K562 (cell line): Measurements from ENCODE around the gene ATXN7L2. TPM values are rescaled to one million over a fixed set of nuclear protein-coding genes. Genes with fewer than 3 reads are reported as not detected.

Experiments
- FOXA3 ChIP-seq, 2 experiments: fragments of 450-650 bp in 1 of 2; sonication (generic) in 1 of 2; formaldehyde crosslinking; IDR thresholded peaks in 1 of 2; conservative IDR thresholded peaks in 1 of 2; 2 replicates each; pipeline versions ENCODE4 v1.4.0 to v1.8.0; 2020 to 2022; ENCODE audit warnings: mild to moderate bottlenecking in 2 of 2, missing genetic modification reagents in 1 of 2
- GATAD2B ChIP-seq: fragments of 450-650 bp; IDR thresholded peaks from 2 replicates; pipeline ENCODE4 v1.6.1; 2017; ENCODE audit warnings: mild to moderate bottlenecking, borderline replicate concordance
- HMGN3 ChIP-seq: IDR thresholded peaks from 2 replicates; pipeline ENCODE4 v1.6.1; 2011; ENCODE audit warnings: borderline replicate concordance, low read depth, mild to moderate bottlenecking, mixed read lengths, low read length; ENCODE audit not compliant: insufficient read length; ENCODE audit errors: extremely low read depth
- HSF4 ChIP-seq: fragments of 250-450 bp; sonication (Bioruptor Pico); IDR thresholded peaks from 2 replicates; pipeline ENCODE4 v2.1.2; 2022; ENCODE audit warnings: mild to moderate bottlenecking, moderate library complexity, borderline replicate concordance
- KDM4B ChIP-seq, 2 experiments: fragments of 450-650 bp in 1 of 2; sonication (generic) in 1 of 2; IDR thresholded peaks; 2 replicates each; pipeline ENCODE4 v1.6.1; 2016 to 2017; ENCODE audit warnings: borderline replicate concordance in 2 of 2, antibody characterized with exemption in 1 of 2, low read depth in 1 of 2, mild to moderate bottlenecking in 1 of 2
- KHSRP ChIP-seq: fragments of 450-650 bp; IDR thresholded peaks from 2 replicates; pipeline ENCODE4 v1.6.1; 2017
- MED1 ChIP-seq: sonication (generic); formaldehyde crosslinking; IDR thresholded peaks from 2 replicates; pipeline ENCODE4 v1.8.1; 2023; ENCODE audit warnings: missing genetic modification reagents, borderline replicate concordance
- NFXL1 ChIP-seq: fragments of 450-650 bp; formaldehyde crosslinking; IDR thresholded peaks from 2 replicates; pipeline ENCODE4 v1.4.0; 2021; ENCODE audit warnings: mild to moderate bottlenecking
- SMARCC2 ChIP-seq: fragments of 450-650 bp; IDR thresholded peaks from 2 replicates; pipeline ENCODE4 v1.6.1; 2017; ENCODE audit warnings: antibody characterized with exemption, moderate library complexity, mild to moderate bottlenecking, low read depth
- SPI1 ChIP-seq: IDR thresholded peaks from 2 replicates; pipeline ENCODE4 v1.6.1; 2011; ENCODE audit warnings: low read depth, low read length, control low read depth, borderline replicate concordance
- TRIM24 ChIP-seq, 2 experiments: fragments of 450-650 bp; IDR thresholded peaks; 2 replicates each; pipeline ENCODE4 v1.6.1; 2016
- ZNF146 ChIP-seq: IDR thresholded peaks from one replicate; pipeline ENCODE4 v1.6.1; 2018; ENCODE audit warnings: missing compliant biosample characterization; ENCODE audit not compliant: unreplicated experiment
- ZNF232 ChIP-seq: sonication (generic); formaldehyde crosslinking; IDR thresholded peaks from 2 replicates; pipeline ENCODE4 v1.8.0; 2022; ENCODE audit warnings: mild to moderate bottlenecking, missing genetic modification reagents
- ZNF239 ChIP-seq: fragments of 250-450 bp; sonication (Bioruptor Pico); IDR thresholded peaks from 2 replicates; pipeline ENCODE4 v1.4.0; 2020; ENCODE audit warnings: mild to moderate bottlenecking
- ZNF274 ChIP-seq: IDR thresholded peaks from 2 replicates; pipeline ENCODE4 v1.6.1; 2011; ENCODE audit warnings: low read depth, mild to moderate bottlenecking, low read length, moderate library complexity, borderline replicate concordance
- ZNF324 ChIP-seq: fragments of 250-450 bp; sonication (Bioruptor Pico); IDR thresholded peaks from 2 replicates; pipeline ENCODE4 v1.4.0; 2020; ENCODE audit warnings: mild to moderate bottlenecking
- polyA plus RNA-seq, 8 experiments: library from polyadenylated mRNA; depleted of rRNA in 4 of 8; stranded (reverse) in 5 of 8; unstranded in 3 of 8; fragments of >200 nt; fragmentation: Nextera tagmentation in 2 of 8; fragmentation: Illumina TruSeq in 1 of 8; extraction: Ambion mirVana in 2 of 8; extraction: Trizol in 1 of 8; gene quantifications; 2 replicates each; pipeline versions ENCODE4 v1.2.1 to v1.2.3, GENCODE V29; 2011 to 2014; ENCODE audit warnings: inconsistent platforms in 1 of 8, missing spikeins in 1 of 8
- total RNA-seq, 7 experiments: library from RNA; depleted of rRNA in 6 of 7; stranded (reverse); fragments of >200 nt in 6 of 7; fragmentation: Illumina TruSeq in 2 of 7; extraction: Trizol in 2 of 7; gene quantifications; 2 replicates each; pipeline versions ENCODE4 v1.2.1 to v1.2.3, GENCODE V29; 2011 to 2021; ENCODE audit warnings: low replicate concordance in 1 of 7
- TF ChIP-seq, protein P1 (sequence below): fragments of 200-800 bp; sonication (Bioruptor generic); IDR thresholded peaks from 2 replicates; pipeline ENCODE4 v1.6.1; 2017; ENCODE audit warnings: missing genetic modification characterization, missing compliant biosample characterization
- TF ChIP-seq, protein P2 (sequence below): IDR thresholded peaks from 2 replicates; pipeline ENCODE4 v1.6.1; 2011; ENCODE audit warnings: borderline replicate concordance, low read depth, mild to moderate bottlenecking, moderate library complexity, low read length; ENCODE audit not compliant: insufficient read depth, poor library complexity, severe bottlenecking
- TF ChIP-seq, protein P3 (sequence below): fragments of 450-650 bp; formaldehyde crosslinking; IDR thresholded peaks from 2 replicates; pipeline ENCODE4 v1.4.0; 2020; ENCODE audit warnings: mild to moderate bottlenecking, mixed read lengths

The ATXN7L2 gene
- total and polyA plus RNA-seq, 9 of the 15 experiments (the other 6 are each of a cell fraction or from before 2014, with no cell fraction given), result 0.21 to 10.4 (median 5.8) TPM

DNA sequence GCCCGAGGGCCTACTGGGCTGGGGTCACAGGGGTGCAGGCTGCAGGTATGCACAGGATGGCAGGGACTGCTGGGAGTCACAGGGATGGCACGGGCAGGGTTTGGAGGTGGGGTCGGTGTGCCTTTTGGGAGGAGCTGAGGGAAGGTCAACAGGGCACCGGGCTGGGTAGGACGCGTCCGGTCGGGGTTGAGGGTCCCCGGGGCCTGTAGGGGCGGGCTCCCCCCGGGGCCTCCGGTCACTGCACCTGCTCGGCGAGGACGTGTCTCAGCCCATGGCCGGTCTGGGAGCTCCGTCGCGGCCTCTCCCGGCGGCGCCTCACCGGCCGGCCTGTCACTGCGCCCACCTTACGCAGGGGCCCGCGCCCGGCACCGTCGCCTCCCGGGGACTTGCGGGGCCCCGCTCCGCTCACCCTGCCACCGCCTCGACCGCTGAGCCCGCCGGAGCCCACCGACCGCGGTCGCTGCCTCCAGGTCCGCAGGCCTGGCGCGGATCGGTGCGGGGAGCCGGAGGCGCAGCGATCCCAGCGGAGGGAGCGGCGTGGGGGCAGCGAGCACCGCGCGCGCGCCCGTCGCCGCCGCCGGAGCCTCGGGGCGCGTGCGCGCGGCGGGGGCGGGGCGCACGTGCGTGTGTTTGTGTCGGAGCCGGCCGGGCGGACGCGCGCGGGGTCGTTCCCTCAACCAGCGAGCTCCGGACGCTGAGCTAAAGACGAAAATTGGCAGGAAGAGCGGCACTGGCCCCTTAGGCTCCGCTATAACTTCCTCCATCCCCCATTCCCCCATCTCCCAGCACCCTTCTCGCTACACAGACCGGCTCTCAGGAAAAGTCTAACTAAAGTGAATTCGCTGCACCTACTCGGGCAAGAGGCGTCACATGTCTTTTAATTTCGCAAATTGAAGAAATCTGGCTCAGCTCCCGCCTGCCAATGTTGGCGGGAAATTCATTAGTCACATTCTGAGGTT, 25.8 kb downstream of the ATXN7L2 start, which contains the start of gene AMIGO1 (continued):
- TF ChIP-seq, protein P1, sequence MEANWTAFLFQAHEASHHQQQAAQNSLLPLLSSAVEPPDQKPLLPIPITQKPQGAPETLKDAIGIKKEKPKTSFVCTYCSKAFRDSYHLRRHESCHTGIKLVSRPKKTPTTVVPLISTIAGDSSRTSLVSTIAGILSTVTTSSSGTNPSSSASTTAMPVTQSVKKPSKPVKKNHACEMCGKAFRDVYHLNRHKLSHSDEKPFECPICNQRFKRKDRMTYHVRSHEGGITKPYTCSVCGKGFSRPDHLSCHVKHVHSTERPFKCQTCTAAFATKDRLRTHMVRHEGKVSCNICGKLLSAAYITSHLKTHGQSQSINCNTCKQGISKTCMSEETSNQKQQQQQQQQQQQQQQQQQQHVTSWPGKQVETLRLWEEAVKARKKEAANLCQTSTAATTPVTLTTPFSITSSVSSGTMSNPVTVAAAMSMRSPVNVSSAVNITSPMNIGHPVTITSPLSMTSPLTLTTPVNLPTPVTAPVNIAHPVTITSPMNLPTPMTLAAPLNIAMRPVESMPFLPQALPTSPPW (CRISPR knock-in tag), result peak; percentile 72
- no peak for TF ChIP-seq SPI1
- no peak for TF ChIP-seq GATAD2B
- no peak for TF ChIP-seq TRIM24 (IDR thresholded peaks at IDR 0.05)
- no peak for TF ChIP-seq ZNF239 (CRISPR knock-in tag)
- no peak for TF ChIP-seq FOXA3 (CRISPR knock-in tag; conservative IDR thresholded peaks at IDR 0.05 in 1 of 2, IDR thresholded peaks at IDR 0.05 in 1 of 2)
- no peak for TF ChIP-seq KHSRP
- TF ChIP-seq KDM4B (IDR thresholded peaks at IDR 0.05; ENCODE audit: borderline replicate concordance in 2 of 2, low read depth in 1 of 2), result no peak
- TF ChIP-seq MED1 (CRISPR knock-in tag), result no peak
- TF ChIP-seq ZNF146 (CRISPR knock-in tag), result no peak
- no peak for TF ChIP-seq HSF4 (CRISPR knock-in tag)
- TF ChIP-seq HMGN3, result peak; percentile 36
- TF ChIP-seq ZNF324, result no peak
- TF ChIP-seq, protein P2, sequence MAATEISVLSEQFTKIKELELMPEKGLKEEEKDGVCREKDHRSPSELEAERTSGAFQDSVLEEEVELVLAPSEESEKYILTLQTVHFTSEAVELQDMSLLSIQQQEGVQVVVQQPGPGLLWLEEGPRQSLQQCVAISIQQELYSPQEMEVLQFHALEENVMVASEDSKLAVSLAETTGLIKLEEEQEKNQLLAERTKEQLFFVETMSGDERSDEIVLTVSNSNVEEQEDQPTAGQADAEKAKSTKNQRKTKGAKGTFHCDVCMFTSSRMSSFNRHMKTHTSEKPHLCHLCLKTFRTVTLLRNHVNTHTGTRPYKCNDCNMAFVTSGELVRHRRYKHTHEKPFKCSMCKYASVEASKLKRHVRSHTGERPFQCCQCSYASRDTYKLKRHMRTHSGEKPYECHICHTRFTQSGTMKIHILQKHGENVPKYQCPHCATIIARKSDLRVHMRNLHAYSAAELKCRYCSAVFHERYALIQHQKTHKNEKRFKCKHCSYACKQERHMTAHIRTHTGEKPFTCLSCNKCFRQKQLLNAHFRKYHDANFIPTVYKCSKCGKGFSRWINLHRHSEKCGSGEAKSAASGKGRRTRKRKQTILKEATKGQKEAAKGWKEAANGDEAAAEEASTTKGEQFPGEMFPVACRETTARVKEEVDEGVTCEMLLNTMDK, result no peak
- no peak for TF ChIP-seq ZNF274
- TF ChIP-seq NFXL1, result no peak
- no peak for TF ChIP-seq ZNF232 (CRISPR knock-in tag)
- TF ChIP-seq, protein P3, sequence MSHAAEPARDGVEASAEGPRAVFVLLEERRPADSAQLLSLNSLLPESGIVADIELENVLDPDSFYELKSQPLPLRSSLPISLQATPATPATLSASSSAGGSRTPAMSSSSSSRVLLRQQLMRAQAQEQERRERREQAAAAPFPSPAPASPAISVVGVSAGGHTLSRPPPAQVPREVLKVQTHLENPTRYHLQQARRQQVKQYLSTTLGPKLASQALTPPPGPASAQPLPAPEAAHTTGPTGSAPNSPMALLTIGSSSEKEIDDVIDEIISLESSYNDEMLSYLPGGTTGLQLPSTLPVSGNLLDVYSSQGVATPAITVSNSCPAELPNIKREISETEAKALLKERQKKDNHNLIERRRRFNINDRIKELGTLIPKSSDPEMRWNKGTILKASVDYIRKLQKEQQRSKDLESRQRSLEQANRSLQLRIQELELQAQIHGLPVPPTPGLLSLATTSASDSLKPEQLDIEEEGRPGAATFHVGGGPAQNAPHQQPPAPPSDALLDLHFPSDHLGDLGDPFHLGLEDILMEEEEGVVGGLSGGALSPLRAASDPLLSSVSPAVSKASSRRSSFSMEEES, result no peak
- no peak for TF ChIP-seq SMARCC2
